NB4 (cell line): ENCODE results near the gene BNIP3.

Experiments used
- MYC ChIP-seq: IDR thresholded peaks from 2 replicates; pipeline ENCODE4 v1.6.1; 2011; ENCODE audit warnings: low read depth, low read length
- POLR2A ChIP-seq: IDR thresholded peaks from 2 replicates; pipeline ENCODE4 v1.6.1; 2011; ENCODE audit warnings: mild to moderate bottlenecking; ENCODE audit not compliant: insufficient read length; ENCODE audit errors: extremely low read depth
- TF ChIP-seq, protein P1 (sequence below): IDR thresholded peaks from one replicate; pipeline ENCODE4 v1.5.1; 2012; ENCODE audit warnings: low read depth, low read length

DNA sequence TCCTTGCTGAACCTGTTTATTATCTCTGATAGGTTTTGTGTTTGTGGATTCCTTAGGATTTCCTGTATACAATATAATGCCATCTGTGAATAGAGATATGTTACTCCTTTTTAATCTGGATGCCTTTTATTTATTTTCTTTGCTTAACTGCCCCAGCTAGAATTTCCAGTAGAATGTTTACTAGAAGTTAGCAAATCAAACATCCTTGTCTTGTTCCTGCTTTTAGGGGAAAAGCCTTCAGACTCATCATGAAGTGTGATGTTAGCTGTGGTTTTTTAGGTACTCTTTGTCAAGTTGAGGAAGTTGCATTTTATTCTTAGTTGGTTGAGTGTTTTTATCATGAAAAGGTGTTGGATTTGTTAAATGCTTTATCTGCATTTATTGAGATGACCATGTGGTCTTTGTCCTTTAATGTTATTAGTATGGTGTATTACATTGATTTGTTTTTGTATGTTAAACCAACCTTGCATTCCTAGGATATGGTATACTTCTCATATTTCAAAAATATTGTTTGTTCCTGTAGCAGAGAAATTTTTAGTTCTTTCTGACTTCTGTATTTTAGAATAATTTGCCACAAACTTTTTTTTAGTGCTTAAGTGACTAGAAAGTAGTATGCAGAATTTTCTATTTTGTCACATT, 56.6 kb downstream of the BNIP3 start:
- TF ChIP-seq, protein P1, sequence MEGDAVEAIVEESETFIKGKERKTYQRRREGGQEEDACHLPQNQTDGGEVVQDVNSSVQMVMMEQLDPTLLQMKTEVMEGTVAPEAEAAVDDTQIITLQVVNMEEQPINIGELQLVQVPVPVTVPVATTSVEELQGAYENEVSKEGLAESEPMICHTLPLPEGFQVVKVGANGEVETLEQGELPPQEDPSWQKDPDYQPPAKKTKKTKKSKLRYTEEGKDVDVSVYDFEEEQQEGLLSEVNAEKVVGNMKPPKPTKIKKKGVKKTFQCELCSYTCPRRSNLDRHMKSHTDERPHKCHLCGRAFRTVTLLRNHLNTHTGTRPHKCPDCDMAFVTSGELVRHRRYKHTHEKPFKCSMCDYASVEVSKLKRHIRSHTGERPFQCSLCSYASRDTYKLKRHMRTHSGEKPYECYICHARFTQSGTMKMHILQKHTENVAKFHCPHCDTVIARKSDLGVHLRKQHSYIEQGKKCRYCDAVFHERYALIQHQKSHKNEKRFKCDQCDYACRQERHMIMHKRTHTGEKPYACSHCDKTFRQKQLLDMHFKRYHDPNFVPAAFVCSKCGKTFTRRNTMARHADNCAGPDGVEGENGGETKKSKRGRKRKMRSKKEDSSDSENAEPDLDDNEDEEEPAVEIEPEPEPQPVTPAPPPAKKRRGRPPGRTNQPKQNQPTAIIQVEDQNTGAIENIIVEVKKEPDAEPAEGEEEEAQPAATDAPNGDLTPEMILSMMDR: no peak
- TF ChIP-seq POLR2A (no peak), MYC (no peak)
